Measurements from ENCODE around the gene BRIX1.

DNA sequence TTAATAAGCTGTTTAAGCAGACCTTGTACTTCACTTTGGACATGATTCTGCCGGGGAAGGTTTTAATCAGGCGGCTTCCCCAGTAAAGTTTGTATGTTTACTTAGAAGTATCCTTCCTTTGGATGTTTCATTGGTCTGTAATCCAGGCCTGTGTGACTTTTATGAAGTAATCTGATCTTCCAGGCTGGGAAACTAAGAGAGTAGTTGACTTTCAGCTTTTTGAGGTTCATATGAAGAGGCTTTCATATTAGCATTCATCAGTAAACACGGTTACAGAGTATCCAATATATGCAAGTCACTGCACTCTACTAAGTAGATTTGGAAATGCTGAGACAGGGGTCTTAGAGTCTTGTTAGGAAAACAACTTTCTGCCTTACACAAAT lies 14.9 kb downstream of the BRIX1 start:
- TF ChIP-seq, protein P1, sequence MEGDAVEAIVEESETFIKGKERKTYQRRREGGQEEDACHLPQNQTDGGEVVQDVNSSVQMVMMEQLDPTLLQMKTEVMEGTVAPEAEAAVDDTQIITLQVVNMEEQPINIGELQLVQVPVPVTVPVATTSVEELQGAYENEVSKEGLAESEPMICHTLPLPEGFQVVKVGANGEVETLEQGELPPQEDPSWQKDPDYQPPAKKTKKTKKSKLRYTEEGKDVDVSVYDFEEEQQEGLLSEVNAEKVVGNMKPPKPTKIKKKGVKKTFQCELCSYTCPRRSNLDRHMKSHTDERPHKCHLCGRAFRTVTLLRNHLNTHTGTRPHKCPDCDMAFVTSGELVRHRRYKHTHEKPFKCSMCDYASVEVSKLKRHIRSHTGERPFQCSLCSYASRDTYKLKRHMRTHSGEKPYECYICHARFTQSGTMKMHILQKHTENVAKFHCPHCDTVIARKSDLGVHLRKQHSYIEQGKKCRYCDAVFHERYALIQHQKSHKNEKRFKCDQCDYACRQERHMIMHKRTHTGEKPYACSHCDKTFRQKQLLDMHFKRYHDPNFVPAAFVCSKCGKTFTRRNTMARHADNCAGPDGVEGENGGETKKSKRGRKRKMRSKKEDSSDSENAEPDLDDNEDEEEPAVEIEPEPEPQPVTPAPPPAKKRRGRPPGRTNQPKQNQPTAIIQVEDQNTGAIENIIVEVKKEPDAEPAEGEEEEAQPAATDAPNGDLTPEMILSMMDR (IDR thresholded peaks at IDR 0.05; ENCODE audit: borderline replicate concordance, extremely low read depth, low read length, poor library complexity, severe bottlenecking) = no peak
- no peak for TF ChIP-seq EZH2 (IDR thresholded peaks at IDR 0.05; ENCODE audit: borderline replicate concordance, low read depth, low read length, severe bottlenecking)

Data from DND-41 (cell line).